Stimulated activated naive CD8-positive, alpha-beta T cell treated with anti-CD3 and anti-CD28 coated beads, Interleukin-15, amount 100 ng/mL, for 72 hours (primary cell): Measurements from ENCODE around the gene GPR83.
"Not testable (repeated sequence)": the region's sequence is repeated elsewhere in the genome, so short reads cannot be mapped to it uniquely, and the experiment has no call there.

Experiments used
- ATAC-seq: fragments of 150-1000 bp; cut with Tn5 transposase; 2 replicates; pipeline ENCODE4 v1.10.0; 2021; ENCODE audit warnings: mild to moderate bottlenecking, moderate library complexity
- DNase-seq, 2 donors: peaks; one replicate each; pipeline ENCODE4 v3.0.0; 2021 to 2022
- H3K27ac Mint-ChIP-seq, 2 donors: one replicate each; pipeline ENCODE4 v1.8.0; 2022; ENCODE audit warnings: mild to moderate bottlenecking in 2 of 2, mixed read lengths in 2 of 2, moderate library complexity in 2 of 2
- H3K27me3 Mint-ChIP-seq: one replicate; pipeline ENCODE4 v1.8.0; 2022; ENCODE audit warnings: mixed read lengths
- H3K4me1 Mint-ChIP-seq: one replicate; pipeline ENCODE4 v1.8.0; 2022; ENCODE audit warnings: mild to moderate bottlenecking, mixed read lengths
- H3K4me3 Mint-ChIP-seq, 2 donors: one replicate each; pipeline ENCODE4 v1.8.0; 2022; ENCODE audit warnings: mild to moderate bottlenecking in 2 of 2, mixed read lengths in 2 of 2, moderate library complexity in 1 of 2
- H3K9me3 Mint-ChIP-seq, 2 donors: one replicate each; pipeline ENCODE4 v1.8.0; 2022; ENCODE audit warnings: mixed read lengths in 2 of 2

GPR83 gene

DNA sequence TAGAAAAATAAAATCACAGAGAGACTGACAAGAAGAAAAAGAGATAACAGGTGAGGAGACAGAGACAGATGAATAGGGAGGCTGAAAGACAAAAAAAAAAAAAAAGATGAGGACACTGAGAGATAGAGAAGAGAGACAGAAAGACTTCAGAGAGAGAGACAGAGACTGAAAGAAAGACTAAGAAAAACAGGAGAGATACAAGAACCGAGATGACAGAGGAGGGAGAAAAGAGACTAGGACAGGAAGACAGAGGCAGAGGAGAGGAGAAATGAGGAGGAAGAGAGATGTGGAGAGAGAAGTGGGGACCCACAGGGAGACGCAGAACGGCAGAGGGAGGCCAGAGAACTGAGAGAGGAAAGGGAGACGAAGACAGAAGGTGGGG is 771 bp downstream of the GPR83 start:
- Mint-ChIP-seq H3K4me1 (peaks cover 10% of the 10 kb centered on the region), H3K4me3 (peak overlapping the region; percentile 3), H3K27ac (no peak overlapping the region), H3K27me3 (peaks cover 67% of the 10 kb centered on the region), H3K9me3 (peaks cover 6 to 8% of the 10 kb centered on the region in 2 donors)
- no peak for DNase-seq
- ATAC-seq: no peak

DNA sequence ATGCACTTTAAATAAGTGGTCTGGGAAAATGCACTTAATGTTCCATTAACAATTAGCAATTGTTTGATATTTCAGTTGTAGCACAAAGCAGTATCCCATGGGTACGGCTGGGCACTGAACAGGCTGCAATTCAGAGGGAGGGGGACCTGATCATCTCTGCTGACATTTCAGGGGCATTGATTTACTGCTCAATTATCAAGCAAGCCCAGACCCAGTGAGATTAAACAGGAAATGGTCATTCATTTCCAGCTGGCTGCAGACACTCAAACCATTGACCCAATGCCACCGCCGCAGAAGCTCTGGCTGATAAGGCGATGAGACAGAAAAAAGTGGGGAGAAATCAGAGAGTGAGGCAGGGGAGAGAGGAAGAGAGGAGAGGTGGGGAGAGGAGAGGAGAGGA is 1.2 kb downstream of the GPR83 start:
- Mint-ChIP-seq H3K4me1 (peaks cover 10% of the 10 kb centered on the region), H3K27ac (no peak overlapping the region), H3K9me3 (peaks cover 6 to 8% of the 10 kb centered on the region in 2 donors), H3K4me3 (no peak overlapping the region), H3K27me3 (peaks cover 71% of the 10 kb centered on the region)
- DNase-seq: no peak
- ATAC-seq: no peak

DNA sequence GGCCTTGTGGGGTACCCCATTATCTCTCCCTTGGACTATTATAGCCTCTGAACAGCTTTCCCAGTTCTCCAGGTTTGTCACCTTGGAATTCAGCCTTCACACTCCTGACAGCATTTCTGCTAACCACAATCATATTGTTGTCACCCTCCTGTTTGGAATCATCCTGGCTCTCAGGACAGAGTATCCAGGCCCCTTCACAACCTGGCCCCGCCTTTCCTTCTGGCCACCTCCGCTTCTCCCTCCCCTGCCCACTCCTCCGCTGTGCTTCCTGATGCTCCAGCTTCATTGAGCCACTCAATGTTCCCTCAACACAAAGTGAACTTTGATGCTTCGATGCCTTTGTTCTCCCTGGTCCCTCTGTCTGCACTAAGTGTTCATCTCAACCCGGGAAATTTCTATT is 3.1 kb downstream of the GPR83 start:
- ATAC-seq: no peak
- peaks cover 6 to 8% of the 10 kb centered on the region in 2 donors for H3K9me3 Mint-ChIP-seq
- no peak overlapping the region for H3K27ac Mint-ChIP-seq
- H3K4me3 Mint-ChIP-seq: no peak overlapping the region
- H3K27me3 Mint-ChIP-seq: peaks cover 80% of the 10 kb centered on the region
- DNase-seq: no peak
- H3K4me1 Mint-ChIP-seq: peaks cover 10% of the 10 kb centered on the region

DNA sequence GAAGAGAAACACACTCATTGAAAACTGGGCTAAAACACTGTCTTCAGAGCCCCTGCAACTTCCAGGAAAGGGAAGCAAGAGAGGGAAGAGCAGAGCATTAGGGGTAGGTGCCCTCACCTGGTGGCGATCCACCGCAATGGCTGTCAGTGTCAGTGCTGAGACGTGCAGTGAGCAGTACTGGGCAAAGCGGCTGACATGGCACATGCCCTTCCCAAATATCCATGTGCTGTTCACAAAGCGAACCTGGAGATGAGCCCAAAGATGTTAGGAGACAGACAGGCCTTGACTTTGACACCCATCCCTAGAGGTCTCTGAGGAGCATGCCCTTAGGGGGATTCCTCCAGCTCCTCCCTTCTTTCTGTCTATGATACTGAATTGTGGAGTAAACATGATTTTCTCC is 4.9 kb downstream of the GPR83 start:
- peaks cover 66% of the 10 kb centered on the region for H3K27me3 Mint-ChIP-seq
- H3K9me3 Mint-ChIP-seq: peaks cover 0 to 8% of the 10 kb centered on the region in 2 donors
- ATAC-seq (no peak), DNase-seq (no peak)
- peaks cover 10% of the 10 kb centered on the region for H3K4me1 Mint-ChIP-seq
- no peak overlapping the region for H3K4me3 Mint-ChIP-seq
- H3K27ac Mint-ChIP-seq: no peak overlapping the region

DNA sequence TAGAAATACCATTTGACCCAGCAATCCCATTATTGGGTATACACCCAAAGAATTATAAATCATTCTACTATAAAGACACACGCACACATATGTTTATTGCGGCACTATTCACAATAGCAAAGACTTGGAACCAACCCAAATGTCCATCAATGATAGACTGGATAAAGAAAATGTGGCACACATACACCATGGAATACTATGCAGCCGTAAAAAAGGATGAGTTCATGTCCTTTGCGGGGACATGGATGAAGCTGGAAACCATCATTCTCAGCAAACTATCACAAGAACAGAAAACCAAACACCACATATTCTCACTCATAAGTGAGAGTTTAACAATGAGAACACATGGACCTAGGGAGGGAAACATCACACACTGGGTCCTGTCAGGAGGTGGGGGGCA is 9.3 kb downstream of the GPR83 start:
- not testable (repeated sequence) for H3K9me3 Mint-ChIP-seq, H3K4me3 Mint-ChIP-seq, ATAC-seq

DNA sequence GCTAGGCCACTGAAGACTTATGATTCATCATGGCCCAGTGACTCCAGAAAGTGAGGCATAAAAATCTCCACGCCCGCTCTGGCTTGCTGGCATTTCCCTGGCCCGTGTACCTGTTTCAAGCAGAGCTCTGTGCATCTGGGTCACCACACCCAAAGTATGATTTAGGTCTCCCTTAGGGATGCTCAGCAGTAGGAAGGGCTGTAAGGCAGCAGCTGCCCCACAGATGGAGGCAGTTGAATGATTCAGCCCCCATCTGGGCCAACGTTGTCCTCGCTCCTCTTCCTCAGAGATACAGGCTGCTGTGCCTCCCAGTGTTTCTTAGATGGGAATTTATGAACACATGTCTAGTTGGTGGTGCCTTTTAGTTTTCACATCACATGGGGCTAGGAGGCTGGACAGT is 21.6 kb downstream of the GPR83 start:
- no peak for DNase-seq
- Mint-ChIP-seq H3K27me3 (peaks cover 6% of the 10 kb centered on the region), H3K9me3 (peaks cover 0 to 5% of the 10 kb centered on the region in 2 donors), H3K4me1 (no peaks in the 10 kb centered on the region), H3K4me3 (no peak overlapping the region), H3K27ac (no peak overlapping the region)
- no peak for ATAC-seq

More for the DNA sequence above, 9.3 kb downstream of the GPR83 start:
- peaks cover 22% of the 10 kb centered on the region for H3K27me3 Mint-ChIP-seq
- not testable (repeated sequence) for DNase-seq, H3K27ac Mint-ChIP-seq, H3K4me1 Mint-ChIP-seq

DNA sequence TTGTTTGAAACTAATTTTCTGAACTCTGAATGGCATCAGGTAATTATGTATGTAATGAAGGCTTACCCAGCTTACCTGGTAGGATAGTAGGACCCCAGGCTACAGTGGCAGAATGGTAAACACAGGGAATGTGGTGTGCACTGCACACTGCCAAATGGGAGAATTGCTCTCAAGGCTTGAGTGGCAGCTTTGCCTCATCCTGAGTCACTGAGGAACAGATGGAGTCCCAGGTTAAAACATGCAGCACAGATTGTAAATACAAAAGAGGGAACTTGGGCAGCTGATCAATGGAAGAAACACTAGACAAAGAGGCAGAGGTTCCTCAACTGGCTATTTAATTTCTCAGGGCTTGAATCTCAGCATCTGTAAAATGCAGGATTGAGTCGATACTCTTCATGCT is 24.4 kb downstream of the GPR83 start:
- peaks cover 0 to 6% of the 10 kb centered on the region in 2 donors for H3K9me3 Mint-ChIP-seq
- no peaks in the 10 kb centered on the region for H3K4me1 Mint-ChIP-seq
- no peaks in the 10 kb centered on the region for H3K27me3 Mint-ChIP-seq
- no peak for ATAC-seq
- DNase-seq: no peak
- H3K4me3 Mint-ChIP-seq: no peak overlapping the region
- H3K27ac Mint-ChIP-seq: no peak overlapping the region

DNA sequence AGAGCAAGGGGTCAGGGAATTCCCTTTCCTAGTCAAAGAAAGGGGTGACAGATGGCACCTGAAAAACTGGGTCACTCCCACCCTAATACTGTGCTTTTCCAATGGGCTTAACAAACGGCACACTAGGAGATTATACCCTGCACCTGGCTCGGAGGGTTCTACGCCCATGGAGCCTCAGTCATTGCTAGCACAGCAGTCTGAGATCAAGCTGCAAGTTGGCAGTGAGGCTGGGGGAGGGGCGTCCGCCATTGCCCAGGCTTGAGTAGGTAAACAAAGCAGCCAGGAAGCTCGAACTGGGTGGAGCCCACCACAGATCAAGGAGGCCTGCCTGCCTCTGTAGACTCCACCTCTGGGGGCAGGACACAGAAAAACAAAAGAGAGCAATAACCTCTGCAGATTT is 30.6 kb downstream of the GPR83 start:
- H3K4me3 Mint-ChIP-seq, ATAC-seq, DNase-seq, H3K4me1 Mint-ChIP-seq, H3K27me3 Mint-ChIP-seq, H3K27ac Mint-ChIP-seq, H3K9me3 Mint-ChIP-seq: not testable (repeated sequence)

DNA sequence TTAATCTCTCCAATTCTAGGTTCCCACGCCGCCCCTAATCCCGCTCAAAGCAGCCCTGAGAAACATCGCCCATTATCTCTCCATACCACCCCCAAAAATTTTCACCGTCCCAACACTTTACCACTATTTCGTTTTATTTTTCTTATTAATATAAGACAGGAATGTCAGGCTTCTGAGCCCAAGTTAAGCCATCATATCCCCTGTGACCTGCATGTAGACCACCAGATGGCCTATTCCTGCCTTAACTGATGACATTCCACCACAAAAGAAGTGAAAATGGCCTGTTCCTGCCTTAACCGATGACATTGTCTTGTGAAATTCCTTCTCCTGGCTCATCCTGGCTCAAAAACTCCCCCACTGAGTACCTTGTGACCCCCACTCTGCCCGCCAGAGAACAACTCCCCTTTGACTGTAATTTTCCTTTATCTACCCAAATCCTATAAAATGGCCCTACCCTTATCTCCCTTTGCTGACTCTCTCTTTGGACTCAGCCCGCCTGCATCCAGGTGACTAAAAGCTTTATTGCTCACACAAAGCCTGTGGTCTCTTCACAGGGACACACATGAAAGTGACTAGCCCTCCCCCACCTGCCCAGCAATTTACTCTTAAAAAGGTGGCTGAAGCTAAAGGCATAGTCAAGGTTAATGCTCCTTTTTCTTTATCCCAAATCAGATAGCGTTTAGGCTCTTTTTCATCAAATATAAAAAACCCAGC is 50.2 kb downstream of the GPR83 start:
- peaks cover 41% of the 10 kb centered on the region for H3K27me3 Mint-ChIP-seq
- ATAC-seq, H3K4me1 Mint-ChIP-seq, H3K27ac Mint-ChIP-seq, H3K9me3 Mint-ChIP-seq, H3K4me3 Mint-ChIP-seq, DNase-seq: not testable (repeated sequence)

DNA sequence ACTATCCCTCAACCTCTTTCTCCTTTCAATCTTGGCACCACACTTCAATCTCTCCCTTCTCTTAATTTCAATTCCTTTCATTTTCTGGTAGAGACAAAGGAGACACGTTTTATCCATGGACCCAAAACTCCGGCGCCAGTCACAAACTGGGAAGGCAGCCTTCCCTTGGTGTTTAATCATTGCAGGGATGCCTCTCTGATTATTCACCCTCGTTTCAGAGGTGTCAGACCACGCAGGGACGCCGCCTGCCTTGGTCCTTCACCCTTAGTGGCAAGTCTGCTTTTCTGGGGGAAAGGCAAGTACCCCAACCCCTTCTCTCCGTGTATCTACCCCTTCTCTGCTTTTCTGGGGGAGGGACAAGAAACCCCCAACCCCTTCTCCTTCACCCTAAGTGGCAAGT is 54.9 kb downstream of the GPR83 start:
- DNase-seq, H3K4me1 Mint-ChIP-seq, H3K4me3 Mint-ChIP-seq, H3K27ac Mint-ChIP-seq, H3K9me3 Mint-ChIP-seq, ATAC-seq: not testable (repeated sequence)
- H3K27me3 Mint-ChIP-seq: peaks cover 19% of the 10 kb centered on the region

DNA sequence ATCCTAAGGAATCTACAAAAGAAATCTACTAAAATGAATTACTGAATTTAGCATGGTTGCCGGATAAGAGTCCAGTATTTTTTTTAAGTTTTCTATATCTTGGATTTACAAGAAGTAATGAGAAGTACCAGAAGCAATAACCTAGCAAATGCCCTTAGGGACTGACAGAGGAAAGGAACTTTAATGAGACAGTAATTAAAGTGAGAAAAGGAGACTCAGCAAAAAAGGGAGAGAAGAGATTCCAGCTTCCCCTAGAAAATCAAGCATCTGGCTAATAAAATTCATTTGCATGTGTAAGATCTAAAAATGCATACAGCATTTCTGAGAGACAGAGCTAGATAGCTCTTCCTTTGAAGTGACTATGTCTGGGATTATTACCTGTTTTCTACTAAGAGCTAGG is 57.7 kb downstream of the GPR83 start:
- DNase-seq: no peak
- Mint-ChIP-seq H3K4me3 (no peak overlapping the region), H3K27ac (no peak overlapping the region), H3K4me1 (no peaks in the 10 kb centered on the region), H3K9me3 (no peaks in the 10 kb centered on the region), H3K27me3 (no peaks in the 10 kb centered on the region)
- no peak for ATAC-seq

DNA sequence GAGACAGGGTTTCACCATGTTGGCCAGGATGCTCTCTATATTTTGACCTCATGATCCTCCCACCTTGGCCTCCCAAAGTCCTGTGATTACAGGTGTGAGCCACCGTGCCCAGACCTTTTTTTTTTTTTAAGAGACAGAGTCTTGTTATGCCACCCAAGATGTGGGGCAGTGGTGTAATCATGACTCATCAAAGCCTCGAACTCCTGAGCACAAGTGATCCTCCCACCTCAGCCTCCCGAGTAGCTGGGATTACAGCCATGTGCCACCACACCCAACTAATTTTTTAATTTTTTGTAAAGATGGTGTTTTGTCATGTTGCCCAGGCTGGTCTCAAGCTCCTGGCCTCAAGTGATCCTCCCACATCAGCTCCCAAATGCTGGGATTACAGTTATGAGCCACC is 59.0 kb downstream of the GPR83 start:
- Mint-ChIP-seq H3K27ac (no peak overlapping the region), H3K27me3 (no peaks in the 10 kb centered on the region), H3K4me1 (no peaks in the 10 kb centered on the region), H3K4me3 (no peak overlapping the region), H3K9me3 (no peaks in the 10 kb centered on the region)
- DNase-seq (no peak), ATAC-seq (no peak)

DNA sequence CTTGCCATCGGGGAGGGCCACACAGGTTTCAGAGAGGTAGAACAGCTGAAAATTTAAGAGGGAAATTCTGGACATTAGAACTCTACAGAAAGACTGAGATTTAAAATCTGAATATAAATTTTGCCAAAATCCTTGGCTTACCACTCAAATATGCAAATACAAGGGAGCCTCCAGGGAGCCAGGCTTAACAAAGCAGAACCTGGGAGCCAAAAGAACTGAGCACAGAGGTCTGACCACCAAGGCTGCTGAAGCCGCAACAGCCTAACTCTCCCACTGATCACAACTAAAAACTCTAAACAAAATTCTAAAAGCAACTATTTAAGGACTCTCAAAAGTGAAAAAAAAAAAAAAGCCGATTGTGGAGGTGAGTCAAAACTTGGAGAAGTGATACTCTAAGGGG is 62.6 kb downstream of the GPR83 start:
- DNase-seq (no peak), ATAC-seq (no peak)
- Mint-ChIP-seq H3K27ac (no peak overlapping the region), H3K4me1 (no peaks in the 10 kb centered on the region), H3K9me3 (no peaks in the 10 kb centered on the region), H3K27me3 (peaks cover 12% of the 10 kb centered on the region), H3K4me3 (no peak overlapping the region)

DNA sequence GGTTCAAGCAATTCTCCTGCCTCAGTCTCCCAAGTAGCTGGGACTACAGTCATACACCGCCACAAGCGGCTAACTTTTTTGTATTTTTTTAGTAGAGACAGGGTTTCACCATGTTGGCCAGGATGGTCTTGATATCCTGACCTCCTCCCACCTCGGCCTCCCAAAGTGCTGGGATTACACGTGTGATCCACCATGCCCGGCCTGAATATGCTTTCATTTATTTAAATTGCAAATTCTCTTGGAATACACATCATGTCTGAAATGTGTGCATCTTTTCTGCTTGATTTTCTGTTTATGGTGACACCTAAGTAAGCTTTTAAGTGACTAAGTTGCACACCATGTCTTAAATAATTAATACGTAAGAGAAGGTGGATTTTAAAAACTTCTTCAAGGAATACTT is 65.2 kb downstream of the GPR83 start:
- ATAC-seq: no peak
- no peak overlapping the region for H3K4me3 Mint-ChIP-seq

DNA sequence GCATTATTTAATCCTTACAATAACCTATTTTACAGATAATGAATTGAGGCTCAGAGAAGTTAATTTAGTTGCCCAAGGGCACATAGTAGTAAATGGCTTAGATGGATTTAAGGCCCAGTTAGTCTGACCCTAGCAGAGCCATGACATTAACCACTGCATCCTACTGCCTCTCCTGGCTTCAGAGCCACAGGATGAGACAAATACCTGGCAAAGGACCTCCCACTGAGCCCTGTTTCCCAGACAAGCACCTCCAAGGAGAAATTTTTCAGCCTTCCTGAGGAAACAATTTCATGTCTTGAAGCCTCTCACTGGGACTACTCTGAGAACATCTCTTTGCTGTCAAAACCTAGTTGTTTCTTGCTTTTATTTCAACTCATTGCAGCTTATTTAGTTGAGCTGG is 68.4 kb downstream of the GPR83 start:
- no peaks in the 10 kb centered on the region for H3K9me3 Mint-ChIP-seq
- ATAC-seq (no peak), DNase-seq (no peak)
- no peaks in the 10 kb centered on the region for H3K4me1 Mint-ChIP-seq
- H3K27ac Mint-ChIP-seq: no peak overlapping the region
- peaks cover 19% of the 10 kb centered on the region for H3K27me3 Mint-ChIP-seq
- H3K4me3 Mint-ChIP-seq: no peak overlapping the region

More for the DNA sequence above, 65.2 kb downstream of the GPR83 start:
- no peak for DNase-seq
- H3K27me3 Mint-ChIP-seq: peaks cover 12% of the 10 kb centered on the region
- H3K27ac Mint-ChIP-seq: no peak overlapping the region
- no peaks in the 10 kb centered on the region for H3K4me1 Mint-ChIP-seq
- H3K9me3 Mint-ChIP-seq: no peaks in the 10 kb centered on the region

DNA sequence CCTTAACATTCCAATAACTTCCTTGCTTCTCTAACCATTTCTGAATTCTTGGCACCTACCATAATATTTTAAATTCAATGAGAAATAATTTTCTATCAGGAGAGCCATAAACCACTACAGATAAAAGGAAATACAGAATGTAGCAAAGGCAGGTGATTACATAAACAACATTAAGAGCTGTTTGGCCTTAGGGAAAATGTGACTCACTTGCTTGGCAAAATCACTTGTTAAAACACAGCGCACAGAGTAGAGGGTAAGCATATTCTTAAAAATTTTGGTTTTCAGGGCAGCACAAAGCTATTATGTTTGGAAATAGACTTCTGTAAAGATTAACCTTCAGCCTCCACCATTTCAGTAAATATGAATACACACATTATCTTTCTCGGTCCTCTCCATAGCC is 70.4 kb downstream of the GPR83 start:
- Mint-ChIP-seq H3K27me3 (peaks cover 7% of the 10 kb centered on the region), H3K4me3 (no peak overlapping the region), H3K27ac (no peak overlapping the region), H3K9me3 (no peaks in the 10 kb centered on the region), H3K4me1 (no peaks in the 10 kb centered on the region)
- DNase-seq: no peak
- ATAC-seq: no peak

DNA sequence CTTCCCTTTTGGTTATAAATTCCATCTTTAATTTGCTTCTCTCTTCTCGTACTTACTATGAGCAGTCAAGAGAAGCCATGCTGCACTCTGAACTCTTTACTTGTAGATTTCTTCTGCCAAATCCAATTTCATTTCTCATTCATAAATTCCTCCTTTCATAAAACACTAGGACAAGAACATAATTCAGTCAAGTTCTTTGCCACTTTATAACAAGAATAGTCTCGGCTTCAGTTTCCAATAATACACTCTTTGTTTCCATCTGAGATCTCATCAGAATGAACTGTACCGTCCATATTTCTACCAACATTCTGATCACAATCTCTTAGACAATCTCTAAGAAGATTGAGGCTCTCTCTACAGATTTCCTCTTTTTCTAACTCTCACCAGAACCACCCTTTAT is 71.7 kb downstream of the GPR83 start:
- peaks cover 7% of the 10 kb centered on the region for H3K27me3 Mint-ChIP-seq
- H3K27ac Mint-ChIP-seq: no peak overlapping the region
- no peak overlapping the region for H3K4me3 Mint-ChIP-seq
- no peak for ATAC-seq
- H3K4me1 Mint-ChIP-seq: no peaks in the 10 kb centered on the region
- H3K9me3 Mint-ChIP-seq: no peaks in the 10 kb centered on the region
- no peak for DNase-seq
